Natural killer cell (primary cell): ENCODE measurements around the gene PTK7. TPM values are rescaled to one million over a fixed set of nuclear protein-coding genes. Genes with fewer than 3 reads are reported as not detected.

Experiments
- ATAC-seq, 3 donors: fragments of 150-1000 bp in 2 of 3; fragments of 200-7000 bp in 1 of 3; cut with Tn5 transposase; 1 replicate in 1 of 3; 2 replicates in 2 of 3; pipeline ENCODE4 v1.10.0; 2021; ENCODE audit warnings: mild to moderate bottlenecking in 2 of 3, moderate library complexity in 2 of 3
- DNase-seq, 2 donors: peaks; one replicate each; pipeline versions ENCODE4 v3.0.0 to v3.0.0-alpha.2; 2013 to 2021; ENCODE audit warnings: mixed read lengths in 1 of 2
- H3K27ac ChIP-seq: one replicate; pipeline ENCODE4 v1.5.1; 2013; ENCODE audit warnings: mild to moderate bottlenecking, low read length
- H3K27me3 ChIP-seq: one replicate; pipeline ENCODE4 v1.6.1; 2013; ENCODE audit warnings: low read length; ENCODE audit not compliant: control insufficient read depth, insufficient read depth
- H3K36me3 ChIP-seq: one replicate; pipeline ENCODE4 v1.6.1; 2013; ENCODE audit warnings: low read length; ENCODE audit not compliant: control insufficient read depth, insufficient read depth
- H3K4me1 ChIP-seq: one replicate; pipeline ENCODE4 v1.6.1; 2013; ENCODE audit warnings: low read length; ENCODE audit not compliant: control insufficient read depth, insufficient read depth
- H3K4me3 ChIP-seq: one replicate; pipeline ENCODE4 v1.5.1; 2013; ENCODE audit warnings: low read length
- H3K9me3 ChIP-seq: one replicate; pipeline ENCODE4 v1.6.1; 2013; ENCODE audit warnings: low read length; ENCODE audit not compliant: control insufficient read depth, insufficient read depth
- H3K27ac Mint-ChIP-seq, 2 donors: one replicate each; pipeline ENCODE4 v1.8.0; 2022; ENCODE audit warnings: mild to moderate bottlenecking in 2 of 2, mixed read lengths in 2 of 2, moderate library complexity in 1 of 2
- H3K27me3 Mint-ChIP-seq, 2 donors: one replicate each; pipeline ENCODE4 v1.8.0; 2022; ENCODE audit warnings: low read depth in 2 of 2, mixed read lengths in 2 of 2
- H3K36me3 Mint-ChIP-seq: one replicate; pipeline ENCODE4 v1.8.0; 2022; ENCODE audit warnings: mixed read lengths
- H3K4me1 Mint-ChIP-seq, 2 donors: one replicate each; pipeline ENCODE4 v1.8.0; 2022; ENCODE audit warnings: mixed read lengths in 2 of 2
- H3K4me3 Mint-ChIP-seq: one replicate; pipeline ENCODE4 v1.8.0; 2022; ENCODE audit warnings: mild to moderate bottlenecking, moderate library complexity, mixed read lengths
- H3K9me3 Mint-ChIP-seq, 2 donors: one replicate each; pipeline ENCODE4 v1.8.0; 2022; ENCODE audit warnings: mixed read lengths in 2 of 2
- CTCF ChIP-seq: fragments of 200-600 bp; IDR thresholded peaks from one replicate; pipeline ENCODE4 v1.8.0; 2022; ENCODE audit warnings: antibody characterized with exemption
- WGBS: methylation state at CpG from one replicate; pipeline ENCODE4 v1.1.7; 2013; ENCODE audit warnings: missing lambda C conversion rate; ENCODE audit not compliant: insufficient coverage; 5-methylcytosine and 5-hydroxymethylcytosine counted together
- intact Hi-C: fragments of 100-400 bp; cut with micrococcal nuclease; formaldehyde crosslinking; loops from one replicate; pipeline ENCODE4 v1.14.2; 2022
- total RNA-seq, 4 donors: library from RNA; stranded (reverse); fragments of 120-200 nt in 1 of 4; gene quantifications; one replicate each; pipeline versions ENCODE4 v1.2.3 to v1.2.4, GENCODE V29; 2013 to 2022

Gene PTK7
- total RNA-seq, 3 donors from 2014 or later (not counting 1 experiment from before 2014, with no cell fraction given) = 1.7 to 5.6 (median 2.8) TPM

GRCh38 chr6:43205849-43206248 is 129.7 kb downstream of the PTK7 start:
- Mint-ChIP-seq H3K27ac (no peak overlapping the region), H3K9me3 (no peaks in the 10 kb centered on the region), H3K36me3 (no peaks in the 10 kb centered on the region), H3K4me1 (peaks cover 0 to 5% of the 10 kb centered on the region in 2 donors), H3K27me3 (no peaks in the 10 kb centered on the region), H3K4me3 (no peak overlapping the region)
- WGBS = 97% methylated on average over 10 of the region's 10 CpGs
- intact Hi-C loops = no loop called here
- ATAC-seq (no peak), DNase-seq (no peak)
- TF ChIP-seq CTCF = no peak
- H3K27ac ChIP-seq = no peak overlapping the region
- no peak overlapping the region for H3K4me3 ChIP-seq
- H3K27me3 ChIP-seq = no peaks in the 10 kb centered on the region
- H3K36me3 ChIP-seq = peaks cover 6% of the 10 kb centered on the region
- H3K4me1 ChIP-seq = no peaks in the 10 kb centered on the region
- no peaks in the 10 kb centered on the region for H3K9me3 ChIP-seq

GRCh38 chr6:43207286-43207685 is 131.2 kb downstream of the PTK7 start:
- Histone ChIP-seq H3K4me1 (no peaks in the 10 kb centered on the region), H3K27ac (no peak overlapping the region), H3K4me3 (no peak overlapping the region), H3K9me3 (no peaks in the 10 kb centered on the region), H3K27me3 (no peaks in the 10 kb centered on the region), H3K36me3 (peaks cover 6% of the 10 kb centered on the region)
- intact Hi-C loops = no loop called here
- ATAC-seq = no peak
- Mint-ChIP-seq H3K4me1 (peaks cover 0 to 5% of the 10 kb centered on the region in 2 donors), H3K4me3 (no peak overlapping the region), H3K9me3 (no peaks in the 10 kb centered on the region), H3K27me3 (no peaks in the 10 kb centered on the region), H3K27ac (no peak overlapping the region), H3K36me3 (no peaks in the 10 kb centered on the region)
- WGBS = 90% methylated on average over 1 of the region's 2 CpGs
- no peak for DNase-seq
- TF ChIP-seq CTCF = no peak

Other genes starting within 250 kb of the PTK7 start
- 10 to 100 TPM; 66.9 to 67.2 (median 66.9) TPM for gene RPL7L1, start 196.7 kb upstream of the PTK7 start, total RNA-seq
- 1 to 10 TPM in 2 of 3 donors, not detected in 1; 3.7 to 4.7 TPM for gene PTCRA, start 160.3 kb upstream of the PTK7 start, total RNA-seq
- gene CNPY3, start 146.8 kb upstream of the PTK7 start, total RNA-seq = 10 to 100 TPM; 52.4 to 71.2 (median 59.8) TPM
- 1 to 10 TPM; 2.0 to 2.8 (median 2.6) TPM for gene GNMT, start 115.6 kb upstream of the PTK7 start, total RNA-seq
- 10 to 100 TPM in 1 of 3 donors, 1 to 10 TPM in 2; 8.2 to 13.6 (median 9.9) TPM for gene PEX6, start 97.1 kb upstream of the PTK7 start, total RNA-seq
- gene PPP2R5D, start 91.7 kb upstream of the PTK7 start, total RNA-seq = 10 to 100 TPM; 30.5 to 49.1 (median 40.1) TPM
- 10 to 100 TPM; 29.6 to 34.3 (median 34.2) TPM for gene MEA1, start 62.4 kb upstream of the PTK7 start, total RNA-seq
- 10 to 100 TPM; 52.7 to 60.9 (median 53.7) TPM for gene KLHDC3, start 62.1 kb upstream of the PTK7 start, total RNA-seq
- 10 to 100 TPM; 33.1 to 43.9 (median 38.7) TPM for gene RRP36, start 54.7 kb upstream of the PTK7 start, total RNA-seq
- gene CUL7, start 22.5 kb upstream of the PTK7 start, total RNA-seq = 10 to 100 TPM in 1 of 3 donors, 1 to 10 TPM in 2; 9.6 to 10.1 (median 9.9) TPM
- gene MRPL2, start 16.9 kb upstream of the PTK7 start, total RNA-seq = 10 to 100 TPM; 33.4 to 38.4 (median 33.9) TPM
- 10 to 100 TPM; 35.9 to 39.4 (median 37.4) TPM for gene KLC4, start 16.7 kb upstream of the PTK7 start, total RNA-seq
- gene SRF, start 95.0 kb downstream of the PTK7 start, total RNA-seq = 10 to 100 TPM; 31.6 to 33.0 (median 32.0) TPM
- 10 to 100 TPM; 73.1 to 85.7 (median 73.9) TPM for gene CUL9, start 105.9 kb downstream of the PTK7 start, total RNA-seq
- gene DNPH1, start 153.2 kb downstream of the PTK7 start, total RNA-seq = 10 to 100 TPM in 1 of 3 donors, 1 to 10 TPM in 2; 6.1 to 10.2 (median 8.0) TPM
- gene TTBK1, start 167.2 kb downstream of the PTK7 start, total RNA-seq = under 1 TPM in 1 of 3 donors, not detected in 2; 0.07 TPM
- gene SLC22A7, start 221.9 kb downstream of the PTK7 start, total RNA-seq = not detected
- gene CRIP3, start 232.5 kb downstream of the PTK7 start, total RNA-seq = 1 to 10 TPM; 3.6 to 5.3 (median 4.3) TPM